HG03060 (cell line): ENCODE results near the gene JADE2.
"Not testable (repeated sequence)": the region's sequence is repeated elsewhere in the genome, so short reads cannot be mapped to it uniquely, and the experiment has no call there.

ENCODE experiments used
- ATAC-seq: cut with Tn5 transposase; IDR thresholded peaks from one replicate; pipeline ENCODE4 v1.9.1; 2021; ENCODE audit warnings: low read depth, moderate number of reproducible peaks; ENCODE audit not compliant: unreplicated experiment

Gene JADE2

GRCh38 chr5:134524826-134525682 lies at the start of gene JADE2:
JADE2 (plus strand) TSS chr5:134525670; CDS start chr5:134535858, 10,188 bp downstream.
- no peak for ATAC-seq

DNA sequence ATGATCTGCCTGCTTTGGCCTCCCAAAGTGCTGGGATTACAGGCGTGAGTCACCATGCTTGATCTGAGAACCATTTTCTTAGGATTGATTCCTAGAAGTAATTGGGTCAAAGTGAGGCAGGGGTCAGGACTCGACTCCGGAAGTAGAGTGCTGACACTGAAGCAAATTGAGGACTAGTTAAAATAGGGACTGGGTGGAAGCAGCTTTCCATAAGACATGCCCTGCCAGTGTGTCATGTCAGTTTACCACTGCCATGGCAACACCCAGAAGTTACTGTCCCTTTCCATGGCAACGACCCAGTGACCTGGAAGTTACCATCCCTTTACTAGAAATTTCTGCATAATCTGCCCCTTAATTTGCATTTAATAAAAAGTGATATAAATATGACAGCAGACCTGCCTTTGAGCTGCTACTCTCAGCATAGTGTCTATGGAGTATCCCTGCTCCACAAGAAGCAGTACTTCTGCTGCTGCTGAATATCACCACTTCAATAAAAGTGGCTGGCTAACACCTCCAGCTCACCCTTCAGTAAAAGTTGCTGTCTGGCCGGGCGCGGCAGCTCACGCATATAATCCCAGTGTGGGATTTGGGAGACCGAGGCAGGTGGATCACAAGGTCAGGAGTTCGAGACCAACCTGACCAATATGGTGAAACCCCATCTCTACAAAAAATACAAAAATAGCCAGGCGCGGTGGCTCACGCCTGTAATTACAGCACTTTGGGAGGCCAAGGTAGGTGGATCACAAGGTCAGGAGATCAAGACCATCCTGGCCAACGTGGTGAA lies 47.8 kb upstream of the JADE2 start:
- no peak for ATAC-seq

DNA sequence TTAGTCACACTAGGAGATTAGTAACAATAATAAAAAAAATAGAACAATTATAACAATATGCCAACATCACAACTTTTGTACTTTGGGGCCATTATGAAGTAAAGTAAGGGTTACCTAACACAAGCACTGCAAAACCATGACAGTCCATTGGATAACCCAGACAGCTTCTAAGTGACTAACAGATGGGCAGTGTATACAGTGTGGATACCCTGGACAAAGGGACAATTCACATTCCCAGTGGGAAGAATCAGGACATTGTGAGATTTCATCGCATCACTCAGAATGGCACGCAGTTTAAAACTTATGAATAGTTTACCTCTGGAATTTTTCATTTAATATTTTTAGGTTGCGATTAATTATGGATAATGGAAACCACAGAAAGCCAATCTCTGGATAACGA lies 45.6 kb upstream of the JADE2 start:
- no peak for ATAC-seq

DNA sequence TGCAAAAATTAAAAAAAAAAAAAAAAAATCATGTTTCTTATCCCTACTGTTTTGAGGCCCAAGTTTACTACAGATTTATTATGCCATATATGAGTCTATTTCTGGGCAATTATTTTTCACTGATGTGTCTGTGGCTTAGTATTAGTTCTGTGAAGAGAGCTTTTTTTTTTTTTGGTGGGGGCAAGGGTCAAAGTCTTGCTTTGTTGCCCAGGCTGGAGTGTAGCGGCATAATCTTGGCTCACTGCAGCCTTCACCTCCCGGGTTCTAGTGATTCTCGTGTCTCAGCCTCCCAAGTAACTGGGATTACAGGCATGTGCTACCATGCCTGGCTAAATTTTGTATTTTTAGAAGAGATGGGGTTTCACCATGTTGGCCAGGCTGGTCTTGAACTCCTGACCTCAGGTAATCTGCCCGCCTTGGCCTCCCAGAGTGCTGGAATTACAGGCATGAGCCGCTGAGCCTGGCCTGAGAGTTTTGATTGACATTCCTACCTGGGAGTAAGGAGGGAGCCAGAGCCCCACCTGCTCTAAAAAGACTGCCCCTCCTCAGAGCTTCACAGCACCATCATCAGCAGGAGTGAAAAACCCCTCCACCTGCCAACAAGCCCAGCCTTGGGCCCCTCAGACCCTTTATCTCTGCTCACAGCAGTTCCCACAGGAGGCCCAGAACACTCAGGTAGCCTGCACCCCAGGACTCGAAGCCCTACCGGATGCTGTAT lies 36.1 kb upstream of the JADE2 start:
- no peak for ATAC-seq

DNA sequence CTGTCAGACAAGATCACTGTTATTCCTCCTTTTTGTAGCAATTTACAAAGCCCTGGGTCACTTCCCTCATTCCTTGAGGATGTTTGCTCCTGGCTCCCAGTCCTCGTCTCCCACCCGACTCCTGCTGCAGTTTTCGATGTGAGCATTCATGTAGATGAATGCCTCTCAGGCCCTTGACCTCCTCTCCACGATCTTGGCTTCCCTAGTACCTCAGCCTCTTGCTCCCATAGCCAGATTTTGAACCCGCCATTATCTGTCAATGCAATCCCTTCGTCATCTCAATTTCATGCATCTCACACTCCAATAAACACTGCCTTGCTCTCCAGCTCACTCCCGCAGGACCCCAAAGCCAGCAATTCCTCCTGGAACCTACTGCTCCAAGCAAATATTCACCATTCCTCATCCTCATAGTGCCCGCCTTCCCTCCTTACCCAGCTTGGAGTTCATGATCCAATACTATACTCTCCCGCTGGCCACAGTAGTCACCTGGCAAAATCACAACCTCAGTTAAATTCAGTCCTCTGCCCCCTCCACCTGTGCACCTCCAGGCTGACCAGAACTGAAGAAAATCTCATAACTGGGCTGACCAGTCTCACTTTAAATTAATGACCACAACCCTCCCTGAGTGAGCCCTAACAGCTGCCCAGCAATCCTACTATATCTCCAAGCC lies 35.1 kb upstream of the JADE2 start:
- no peak for ATAC-seq

- no peak for ATAC-seq
Measured at GRCh38 chr5:134490925-134491271, 34.6 kb upstream of the JADE2 start.

- no peak for ATAC-seq
Measured at GRCh38 chr5:134491841-134492442, 33.5 kb upstream of the JADE2 start.

- ATAC-seq: no peak
Measured at GRCh38 chr5:134492568-134492967, 32.9 kb upstream of the JADE2 start.

DNA sequence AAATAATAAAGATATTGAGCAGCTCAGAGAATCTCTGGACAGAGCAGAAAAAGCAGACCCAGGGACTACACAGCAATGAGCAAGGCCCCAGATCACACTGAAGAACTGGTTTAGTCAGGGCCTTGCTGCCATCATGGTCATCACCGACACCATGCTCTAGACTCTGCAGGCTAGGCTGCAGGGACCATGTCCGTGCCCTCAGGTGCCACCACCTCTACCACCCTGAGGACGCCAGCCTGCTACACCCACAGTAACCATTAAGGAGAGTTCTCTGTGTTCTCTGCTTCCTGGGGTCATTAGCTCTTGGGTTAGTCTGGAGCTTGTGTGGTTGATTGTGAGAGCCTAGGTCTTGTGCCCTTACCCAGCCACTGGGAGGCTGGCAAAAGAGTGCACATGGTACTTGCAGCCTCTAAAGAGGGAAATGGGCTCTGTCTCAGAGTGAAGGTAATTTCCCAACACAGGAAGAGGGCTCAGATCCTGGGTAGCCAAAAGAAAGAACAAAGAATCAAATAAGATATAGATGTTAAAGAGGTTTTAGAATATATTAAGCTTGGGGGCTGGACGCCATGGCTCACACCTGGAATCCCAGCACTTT lies 31.9 kb upstream of the JADE2 start:
- no peak for ATAC-seq

DNA sequence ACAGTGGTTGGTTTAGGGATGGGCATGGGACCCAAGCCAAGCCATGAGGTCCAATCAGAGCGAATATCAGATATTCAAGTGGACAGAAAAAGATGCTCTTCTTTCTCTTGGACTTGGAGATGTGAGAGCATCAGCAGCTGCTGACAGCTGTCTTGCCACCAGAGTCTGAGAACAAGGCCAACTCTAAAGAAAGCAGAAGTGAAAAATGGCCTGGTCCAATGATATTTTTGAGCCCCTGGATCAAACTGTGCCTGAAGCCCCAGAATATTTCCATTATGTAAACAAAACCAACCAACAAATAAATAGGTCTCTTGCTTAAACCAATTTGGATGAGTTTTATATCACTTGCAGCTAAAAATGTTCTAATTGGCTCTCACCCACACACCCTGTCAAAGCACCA lies 30.7 kb upstream of the JADE2 start:
- no peak for ATAC-seq

GRCh38 chr5:134499905-134500304 lies 25.6 kb upstream of the JADE2 start:
- not testable (repeated sequence) for ATAC-seq

DNA sequence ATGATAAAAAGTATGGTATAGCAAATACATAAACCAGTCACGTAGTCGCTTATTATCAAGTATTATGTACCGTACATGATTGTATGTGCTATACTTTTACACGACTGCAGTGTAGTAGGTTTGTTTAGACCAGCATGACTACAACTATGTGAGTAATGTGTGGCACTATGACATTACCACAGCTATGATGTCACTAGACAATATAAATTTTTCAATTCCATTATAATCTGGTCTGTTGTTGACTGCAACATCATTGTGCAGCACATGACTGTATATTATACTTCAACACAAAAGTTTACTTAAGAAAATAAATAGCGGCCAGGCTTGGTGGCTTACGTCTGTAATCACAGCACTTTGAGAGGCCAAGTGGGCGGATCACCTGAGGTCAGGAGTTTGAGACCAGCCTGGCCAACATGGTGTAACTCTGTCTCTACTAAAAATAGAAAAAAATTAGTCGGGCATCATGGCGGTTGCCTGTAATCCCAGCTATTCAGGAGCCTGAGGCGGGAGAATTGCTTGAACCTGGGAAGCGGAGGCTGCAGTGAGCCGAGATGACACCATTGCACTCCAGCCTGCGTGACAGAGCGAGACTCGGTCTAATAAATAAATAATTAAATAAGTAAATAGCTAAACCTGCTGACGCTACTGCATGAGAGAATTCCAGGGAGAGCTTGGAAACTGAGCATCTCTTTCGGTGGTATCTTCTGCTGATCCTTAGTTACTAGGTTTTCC lies 24.6 kb upstream of the JADE2 start:
- no peak for ATAC-seq

- ATAC-seq: no peak
Measured at GRCh38 chr5:134502259-134502658, 23.2 kb upstream of the JADE2 start.

DNA sequence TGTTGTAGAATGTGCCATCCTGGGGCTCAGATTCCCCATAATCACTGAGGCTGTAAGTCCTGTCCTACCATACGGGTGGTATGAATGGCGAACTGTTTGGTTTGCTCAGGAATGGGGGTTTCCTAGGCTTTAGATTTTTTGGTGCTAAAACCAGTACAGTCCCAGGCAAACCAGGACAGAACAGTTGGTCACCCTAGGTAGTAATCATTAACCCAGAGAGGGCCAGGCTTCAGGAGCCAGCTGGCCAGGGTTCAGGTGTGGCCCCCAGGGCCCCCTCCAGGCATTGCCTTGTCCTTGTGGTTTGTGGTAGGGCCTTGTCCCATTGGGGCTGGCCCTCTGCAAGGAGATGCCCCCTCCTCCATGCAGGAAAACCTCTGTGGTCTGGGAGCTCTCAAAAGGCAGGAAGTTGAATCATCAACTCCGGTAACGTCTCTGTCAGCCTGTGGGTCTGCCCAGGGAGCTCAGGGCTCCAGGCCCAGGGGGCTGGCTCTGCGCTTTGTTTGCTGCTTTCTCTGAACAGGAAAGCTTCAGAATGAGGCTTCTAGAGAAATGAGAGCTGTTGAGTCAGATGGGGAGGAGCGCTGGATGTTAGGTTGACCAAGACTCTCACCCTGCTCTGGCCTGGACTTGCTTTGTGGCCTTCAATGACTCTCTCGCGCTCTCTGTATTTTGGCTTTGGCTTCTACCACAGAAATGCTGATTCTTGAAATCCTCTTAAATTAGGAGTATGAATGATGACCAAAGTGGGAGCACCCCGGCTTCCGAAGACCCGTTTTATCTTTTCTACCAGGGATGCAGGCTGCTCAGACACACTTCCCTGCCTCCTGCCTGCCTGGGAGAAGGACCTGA lies 22.2 kb upstream of the JADE2 start:
- peak; percentile 71 for ATAC-seq

GRCh38 chr5:134503937-134504437 lies 21.5 kb upstream of the JADE2 start:
- no peak for ATAC-seq

- ATAC-seq: no peak
Measured at GRCh38 chr5:134504629-134505300, 20.7 kb upstream of the JADE2 start.
